ENCODE data around the gene MED22.

DNA sequence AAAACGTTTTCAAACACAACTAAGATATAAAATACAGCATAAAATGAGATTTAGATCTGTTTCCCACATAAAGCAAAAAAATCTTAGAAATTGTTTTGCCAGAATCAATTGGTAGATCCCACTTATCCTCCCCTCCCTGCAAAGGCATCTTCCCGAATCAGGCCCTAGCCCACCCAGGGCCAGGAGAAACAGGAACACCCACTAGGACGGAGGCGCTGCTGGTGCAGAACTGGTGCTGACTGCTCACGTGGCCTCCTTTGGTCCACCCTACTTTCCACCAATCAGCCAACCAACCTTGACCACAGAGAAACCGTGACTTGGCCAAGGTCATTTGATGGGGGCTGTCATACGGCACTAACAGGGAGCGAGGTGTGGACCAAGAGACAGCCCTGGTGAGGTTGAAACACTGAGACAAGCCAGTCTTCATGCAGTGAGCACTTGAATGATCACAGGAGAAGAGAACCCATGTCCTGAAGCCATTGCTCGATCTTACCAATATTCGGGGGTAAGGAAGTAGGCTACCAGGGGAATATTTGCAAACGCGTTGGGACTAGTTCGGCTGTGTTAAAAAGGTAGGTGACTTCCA, 13.7 kb upstream of the MED22 start:
- TF ChIP-seq, protein P1, sequence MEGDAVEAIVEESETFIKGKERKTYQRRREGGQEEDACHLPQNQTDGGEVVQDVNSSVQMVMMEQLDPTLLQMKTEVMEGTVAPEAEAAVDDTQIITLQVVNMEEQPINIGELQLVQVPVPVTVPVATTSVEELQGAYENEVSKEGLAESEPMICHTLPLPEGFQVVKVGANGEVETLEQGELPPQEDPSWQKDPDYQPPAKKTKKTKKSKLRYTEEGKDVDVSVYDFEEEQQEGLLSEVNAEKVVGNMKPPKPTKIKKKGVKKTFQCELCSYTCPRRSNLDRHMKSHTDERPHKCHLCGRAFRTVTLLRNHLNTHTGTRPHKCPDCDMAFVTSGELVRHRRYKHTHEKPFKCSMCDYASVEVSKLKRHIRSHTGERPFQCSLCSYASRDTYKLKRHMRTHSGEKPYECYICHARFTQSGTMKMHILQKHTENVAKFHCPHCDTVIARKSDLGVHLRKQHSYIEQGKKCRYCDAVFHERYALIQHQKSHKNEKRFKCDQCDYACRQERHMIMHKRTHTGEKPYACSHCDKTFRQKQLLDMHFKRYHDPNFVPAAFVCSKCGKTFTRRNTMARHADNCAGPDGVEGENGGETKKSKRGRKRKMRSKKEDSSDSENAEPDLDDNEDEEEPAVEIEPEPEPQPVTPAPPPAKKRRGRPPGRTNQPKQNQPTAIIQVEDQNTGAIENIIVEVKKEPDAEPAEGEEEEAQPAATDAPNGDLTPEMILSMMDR (IDR thresholded peaks at IDR 0.05), result no peak
- no peak for TF ChIP-seq POLR2A (IDR thresholded peaks at IDR 0.05)

Data from lower leg skin (tissue), 3 donors.